DMS114 treated with DMSO at 0.1 percent for 48 hours (cell line): ENCODE results near the gene SHANK1.

Experiments
- DNase-seq: peaks from one replicate; lab custom pipeline; 2025; ENCODE audit not compliant: unreplicated experiment; lab: John Stamatoyannopoulos, UW

Gene SHANK1

GRCh38 chr19:50662651-50663481, 56.7 kb downstream of the SHANK1 start:
- DNase-seq, result no peak

- DNase-seq, result no peak
Observed at GRCh38 chr19:50661766-50662650, 57.6 kb downstream of the SHANK1 start.

DNA sequence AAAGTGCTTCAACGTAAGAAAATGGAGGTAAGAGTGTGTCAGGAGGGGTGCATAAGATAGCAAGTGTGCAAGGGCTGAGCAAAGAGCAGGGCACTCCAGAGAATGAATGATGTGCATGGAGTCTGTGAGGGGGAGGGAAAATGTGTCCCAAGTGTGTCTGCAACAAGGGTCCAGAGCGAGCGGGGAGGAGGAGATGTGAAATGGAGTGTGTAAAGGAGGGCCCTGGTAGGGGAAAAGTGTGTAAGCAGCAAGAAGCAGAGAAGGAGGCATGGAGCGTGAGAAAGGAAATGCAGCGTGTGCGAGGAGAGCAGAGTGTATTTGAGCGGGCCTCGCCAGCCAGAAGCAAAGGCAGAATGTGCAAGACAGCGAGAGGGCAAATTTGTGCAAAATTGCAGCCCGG, 58.6 kb downstream of the SHANK1 start:
- no peak for DNase-seq

DNA sequence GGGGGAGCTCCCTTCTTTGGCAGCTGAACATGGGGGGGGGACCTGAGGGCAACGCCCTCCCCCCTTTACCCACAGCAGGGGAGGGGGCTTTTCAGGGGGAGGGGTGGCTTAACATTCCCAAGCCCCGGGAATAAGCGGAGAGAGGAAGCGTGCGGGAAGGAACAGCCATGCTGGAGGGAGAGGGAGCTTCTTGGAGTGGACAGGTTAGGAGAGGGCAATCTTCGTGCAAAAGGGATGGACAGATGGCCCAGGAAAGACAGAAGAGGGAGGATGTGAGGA, 59.6 kb downstream of the SHANK1 start:
- no peak for DNase-seq

DNA sequence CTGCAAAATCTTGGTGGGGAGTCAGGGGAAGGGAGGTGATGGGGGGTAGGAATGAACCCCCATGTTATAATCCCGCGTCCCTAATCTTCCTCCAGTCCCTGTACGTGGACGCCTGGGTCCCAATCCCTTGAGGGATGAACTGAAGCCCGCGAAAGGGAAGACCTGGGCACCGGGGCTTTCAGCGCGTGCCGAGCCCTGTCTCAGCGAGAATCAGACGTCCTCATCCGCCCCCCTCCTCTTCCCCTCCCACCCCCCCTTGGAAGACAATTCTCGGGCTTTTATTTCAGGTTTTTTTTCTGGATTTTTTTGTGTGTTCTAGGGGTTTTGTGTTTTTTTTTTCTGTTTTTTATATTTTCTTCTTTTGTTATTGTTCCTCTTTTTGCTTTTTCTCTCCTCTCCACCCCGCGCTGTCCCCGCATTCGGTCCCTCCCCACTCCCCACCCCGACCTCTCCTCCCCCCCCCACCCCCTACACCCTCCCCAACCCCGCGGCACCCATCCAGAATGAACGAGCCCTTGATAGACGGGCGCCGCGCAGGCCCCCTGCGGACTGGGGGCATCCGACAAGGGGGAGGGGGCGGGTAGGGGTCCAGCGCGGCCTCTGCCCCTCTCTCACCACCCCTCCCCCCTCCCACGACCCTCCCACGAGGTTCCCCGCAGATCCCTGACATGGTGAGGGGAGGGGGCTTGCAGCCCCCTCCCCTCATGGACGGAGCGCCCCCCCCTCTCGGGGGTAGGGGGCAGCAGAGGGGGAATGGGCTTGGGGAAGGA, 60.1 kb downstream of the SHANK1 start:
- DNase-seq, result no peak

- DNase-seq, result peak; percentile 65
Observed at GRCh38 chr19:50658441-50659317, 60.9 kb downstream of the SHANK1 start.

DNA sequence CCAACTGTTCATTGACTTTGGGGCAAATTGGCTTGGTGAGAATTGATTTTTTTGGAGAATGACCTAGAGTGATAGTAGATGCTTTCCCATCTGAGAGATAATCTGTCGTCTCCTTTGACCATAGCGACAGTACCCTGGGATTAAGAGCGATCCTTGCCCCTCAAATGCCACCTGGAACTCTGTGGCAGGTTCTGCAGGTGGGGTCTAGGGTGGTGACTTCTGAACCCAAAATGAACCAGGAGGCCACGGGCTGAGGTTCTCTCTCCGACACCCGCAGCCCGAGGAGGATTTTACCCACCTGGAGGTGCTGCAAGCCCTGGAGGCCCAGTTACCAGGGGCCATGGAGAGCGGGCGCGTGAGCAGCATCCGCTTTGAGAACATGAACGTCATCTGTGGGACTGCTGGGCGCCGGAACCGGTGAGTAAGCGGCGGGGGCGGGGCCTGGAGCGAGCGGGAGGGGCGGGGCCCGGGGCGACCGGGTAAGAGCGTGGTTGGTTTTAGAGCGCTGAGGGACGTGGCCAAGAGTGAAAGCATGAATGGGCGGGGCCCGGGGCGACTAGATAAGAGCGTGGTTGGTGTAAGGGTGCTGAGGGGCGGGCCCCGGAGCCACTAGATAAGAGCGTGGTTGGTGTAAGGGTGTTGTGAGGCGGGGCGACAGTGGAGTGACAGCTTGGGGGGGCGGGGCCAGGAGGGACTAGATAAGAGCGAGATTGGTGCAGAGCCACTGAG, 61.7 kb downstream of the SHANK1 start:
- peak; percentile 97 for DNase-seq

GRCh38 chr19:50657222-50657669, 62.4 kb downstream of the SHANK1 start:
- no peak for DNase-seq

- DNase-seq, result no peak
Observed at GRCh38 chr19:50654882-50655281, 64.7 kb downstream of the SHANK1 start.

DNA sequence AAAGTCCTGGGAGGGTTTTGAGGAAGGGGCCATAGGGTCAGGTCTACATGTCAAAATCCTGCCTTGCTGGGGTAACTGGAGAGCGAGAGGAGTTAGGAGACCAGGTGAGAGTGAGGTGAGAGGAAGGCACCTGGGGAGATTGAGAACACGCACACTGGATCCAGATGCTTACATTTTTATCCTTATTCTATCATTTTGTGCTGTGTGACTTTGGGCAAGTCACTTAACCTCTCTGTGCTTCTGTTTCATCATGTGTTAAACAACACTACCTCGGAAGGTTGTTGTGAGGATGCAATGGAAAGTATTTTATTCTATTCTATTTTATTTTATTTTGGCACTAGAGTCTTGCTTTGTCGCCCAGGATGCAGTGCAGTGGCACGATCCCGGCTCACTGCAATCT, 66.9 kb downstream of the SHANK1 start:
- no peak for DNase-seq

DNA sequence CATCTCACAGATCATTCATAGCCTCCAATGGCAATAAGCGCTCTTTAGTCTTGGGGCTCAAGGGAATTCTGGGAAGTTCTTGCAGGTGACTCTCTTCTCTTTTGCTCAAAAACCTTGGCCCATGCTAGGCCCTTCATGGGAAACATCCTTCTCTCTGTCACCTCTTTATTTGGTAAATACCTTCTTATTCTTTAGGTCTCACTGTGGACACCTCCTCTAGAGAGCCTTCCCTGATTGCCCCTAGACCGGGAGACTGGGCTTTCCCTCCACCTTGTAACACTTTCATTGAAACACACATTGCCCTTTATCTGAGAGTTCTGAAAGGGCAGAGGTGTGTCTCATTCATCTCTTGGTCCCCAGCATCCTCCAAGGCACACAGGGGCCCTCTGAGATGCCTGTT, 68.4 kb downstream of the SHANK1 start:
- no peak for DNase-seq

DNA sequence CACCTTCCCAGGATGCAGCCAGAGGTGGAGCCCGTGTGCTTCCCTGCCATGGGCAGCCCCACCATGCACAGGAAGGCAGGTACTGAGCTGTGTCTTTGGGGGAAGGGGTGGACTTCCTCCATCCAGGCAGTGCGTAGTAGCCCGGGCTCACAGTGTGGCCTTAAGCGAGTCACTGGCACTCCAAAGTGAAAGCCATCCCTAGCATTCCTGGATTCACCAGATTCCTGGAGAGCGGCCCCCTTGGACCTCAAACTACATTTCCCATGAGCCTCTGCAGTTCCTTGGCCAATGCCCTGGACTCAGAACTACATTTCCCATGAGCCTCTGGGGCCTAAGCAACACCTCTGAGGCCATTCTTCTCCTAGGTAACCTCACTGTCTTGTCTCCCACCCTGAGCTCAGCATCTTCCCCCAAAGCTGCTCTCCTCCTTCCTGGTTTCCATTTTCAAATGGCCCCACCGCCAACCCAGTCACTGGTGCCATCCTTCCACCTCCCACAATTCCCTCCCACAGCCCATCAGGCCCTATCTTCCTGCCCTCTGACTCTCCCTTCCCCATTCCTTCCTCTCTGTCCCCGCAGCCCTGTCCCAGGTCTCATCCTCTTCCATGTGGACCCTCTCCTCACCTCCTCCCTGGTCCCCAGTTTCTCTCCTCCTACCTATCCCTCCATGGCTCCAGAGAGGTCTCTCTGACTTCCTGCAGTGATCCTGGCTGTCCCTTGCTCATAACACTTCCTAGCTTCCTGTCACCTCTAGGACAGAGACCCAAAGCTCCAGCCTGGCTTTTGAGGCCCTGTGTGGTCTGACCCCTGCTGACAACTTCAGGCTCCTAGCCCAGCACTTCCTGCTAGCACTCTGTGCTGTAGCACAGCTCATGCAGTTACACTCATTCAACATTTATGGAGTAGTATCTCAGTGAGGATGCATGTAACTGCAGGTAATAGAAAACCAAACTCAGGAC, 69.9 kb downstream of the SHANK1 start, which contains the start of gene C19orf81:
C19orf81 (plus strand) TSS at position 13 of the 959 bp plus-strand sequence; CDS start at position 13, 0 bp downstream.
- no peak for DNase-seq

DNA sequence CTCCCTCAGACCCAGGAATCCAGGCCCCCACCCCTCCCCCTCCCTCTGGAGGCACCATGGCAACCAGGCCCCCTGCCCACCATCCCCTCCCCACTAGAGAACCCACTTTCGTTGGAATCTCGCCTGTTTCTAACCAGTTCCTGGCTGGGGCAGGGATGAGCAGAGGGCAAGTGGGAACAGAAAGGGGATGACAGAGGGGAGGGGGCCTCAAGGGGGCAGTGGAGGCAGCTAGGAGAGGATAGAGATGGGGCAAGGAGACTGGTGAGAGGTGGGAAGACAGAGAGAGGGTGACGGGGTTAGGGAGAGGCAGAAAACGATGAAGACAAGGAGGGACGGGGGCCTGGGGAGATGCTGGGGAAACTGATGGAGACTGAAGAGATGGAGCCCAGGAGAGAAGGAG, 70.9 kb downstream of the SHANK1 start:
- no peak for DNase-seq

- no peak for DNase-seq
Observed at GRCh38 chr19:50647879-50648615, 71.6 kb downstream of the SHANK1 start.

DNA sequence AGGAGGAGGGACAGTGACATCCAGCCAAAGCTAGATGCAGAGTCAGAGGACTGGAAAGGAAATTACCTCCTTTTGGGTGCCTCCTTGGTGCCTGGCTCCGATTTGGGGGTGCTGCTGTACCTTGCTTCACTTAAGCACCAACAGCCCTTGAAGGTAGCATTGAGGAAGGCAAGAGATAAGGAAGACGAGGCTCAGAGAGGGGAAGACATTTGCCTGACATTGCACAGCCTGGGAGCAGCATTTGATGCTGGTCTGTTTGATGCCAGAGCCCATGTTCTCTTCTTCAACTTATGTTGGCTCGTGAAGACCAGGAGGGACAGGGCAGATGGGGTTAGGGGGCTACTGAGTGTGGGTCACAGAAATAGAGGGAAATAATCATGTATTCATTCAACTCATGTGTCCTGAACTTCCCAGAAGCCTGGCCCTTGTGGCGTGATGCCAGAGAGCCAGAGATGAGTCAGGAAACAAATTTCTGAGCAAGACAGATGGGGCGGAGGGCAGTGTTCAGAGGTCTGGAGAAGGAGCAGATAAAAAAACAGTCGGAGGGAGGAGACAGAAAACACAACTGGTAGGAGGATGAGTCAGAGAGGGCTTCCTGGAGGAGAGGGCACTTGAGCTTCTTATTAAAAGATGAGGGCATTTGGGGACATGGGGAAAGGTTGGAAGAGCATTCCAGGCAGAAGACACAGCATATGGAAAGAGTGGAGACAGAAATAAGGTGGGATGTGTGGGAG, 73.4 kb downstream of the SHANK1 start:
- no peak for DNase-seq

- DNase-seq, result no peak
Observed at GRCh38 chr19:50645107-50645506, 74.5 kb downstream of the SHANK1 start.

DNA sequence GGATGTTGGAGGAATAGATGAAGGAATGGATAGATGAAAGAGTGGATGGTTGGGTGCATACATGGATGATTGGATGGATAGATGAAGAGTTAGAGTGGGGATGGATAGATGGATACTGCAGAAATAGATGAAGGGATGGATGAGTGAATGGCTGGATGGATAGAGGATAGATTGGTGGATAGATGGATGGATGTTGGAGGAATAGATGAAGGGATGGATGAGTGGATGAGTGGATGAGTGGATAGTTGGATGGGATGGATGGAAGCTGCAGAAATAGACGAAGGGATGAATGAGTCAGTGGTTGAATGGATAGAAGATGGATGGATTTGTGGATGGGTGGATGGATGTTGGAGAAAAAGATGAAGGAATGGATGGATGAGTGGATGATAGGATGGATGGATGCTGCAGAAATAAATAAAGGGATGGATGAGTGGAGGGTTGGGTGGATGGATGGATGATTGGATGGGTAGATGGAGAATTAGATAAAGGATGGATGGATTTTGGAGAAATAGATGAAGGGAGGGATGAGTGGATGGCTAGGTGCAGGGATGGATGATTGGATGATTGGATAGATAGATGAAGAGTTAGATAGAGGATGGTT, 75.2 kb downstream of the SHANK1 start:
- no peak for DNase-seq
